Activated T-helper 2 cell treated with anti-CD3 and anti-CD28 coated beads, Interferon-gamma antibody, Interleukin-2, Interleukin-4, amounts not matched to agents 10 μg/mL and 5 μg/mL and 100 μg/mL, durations not matched to agents 14 hours and 24 hours and 36 hours (primary cell): ENCODE results near the gene SLC36A4. TPM values are rescaled to one million over a fixed set of nuclear protein-coding genes. Genes with fewer than 3 reads are reported as not detected.
"Not testable (repeated sequence)": the region's sequence is repeated elsewhere in the genome, so short reads cannot be mapped to it uniquely, and the experiment has no call there.

Experiments
- DNase-seq: peaks from one replicate; pipeline ENCODE4 v3.0.0; 2021; ENCODE audit warnings: low spot score
- H3K27ac Mint-ChIP-seq: one replicate; pipeline ENCODE4 v1.8.0; 2021; ENCODE audit warnings: mixed read lengths
- H3K27me3 Mint-ChIP-seq: one replicate; pipeline ENCODE4 v1.8.0; 2021; ENCODE audit warnings: low read depth, mixed read lengths
- H3K36me3 Mint-ChIP-seq: one replicate; pipeline ENCODE4 v1.8.0; 2021; ENCODE audit warnings: low read depth, mixed read lengths
- H3K4me1 Mint-ChIP-seq: one replicate; pipeline ENCODE4 v1.8.0; 2021; ENCODE audit warnings: low read depth, mixed read lengths
- H3K4me3 Mint-ChIP-seq: one replicate; pipeline ENCODE4 v1.8.0; 2021; ENCODE audit warnings: low read depth, mild to moderate bottlenecking, moderate library complexity, mixed read lengths
- H3K9me3 Mint-ChIP-seq: one replicate; pipeline ENCODE4 v1.8.0; 2021; ENCODE audit warnings: mixed read lengths
- intact Hi-C: fragments of 100-400 bp; cut with micrococcal nuclease; formaldehyde crosslinking; loops from one replicate; pipeline ENCODE4 v1.15.1; 2023
- total RNA-seq: library from RNA; stranded (reverse); gene quantifications from 2 replicates; pipeline ENCODE4 v1.2.3, GENCODE V29; 2022

SLC36A4 gene
- 18.9 and 19.8 TPM in 2 replicates for total RNA-seq

DNA sequence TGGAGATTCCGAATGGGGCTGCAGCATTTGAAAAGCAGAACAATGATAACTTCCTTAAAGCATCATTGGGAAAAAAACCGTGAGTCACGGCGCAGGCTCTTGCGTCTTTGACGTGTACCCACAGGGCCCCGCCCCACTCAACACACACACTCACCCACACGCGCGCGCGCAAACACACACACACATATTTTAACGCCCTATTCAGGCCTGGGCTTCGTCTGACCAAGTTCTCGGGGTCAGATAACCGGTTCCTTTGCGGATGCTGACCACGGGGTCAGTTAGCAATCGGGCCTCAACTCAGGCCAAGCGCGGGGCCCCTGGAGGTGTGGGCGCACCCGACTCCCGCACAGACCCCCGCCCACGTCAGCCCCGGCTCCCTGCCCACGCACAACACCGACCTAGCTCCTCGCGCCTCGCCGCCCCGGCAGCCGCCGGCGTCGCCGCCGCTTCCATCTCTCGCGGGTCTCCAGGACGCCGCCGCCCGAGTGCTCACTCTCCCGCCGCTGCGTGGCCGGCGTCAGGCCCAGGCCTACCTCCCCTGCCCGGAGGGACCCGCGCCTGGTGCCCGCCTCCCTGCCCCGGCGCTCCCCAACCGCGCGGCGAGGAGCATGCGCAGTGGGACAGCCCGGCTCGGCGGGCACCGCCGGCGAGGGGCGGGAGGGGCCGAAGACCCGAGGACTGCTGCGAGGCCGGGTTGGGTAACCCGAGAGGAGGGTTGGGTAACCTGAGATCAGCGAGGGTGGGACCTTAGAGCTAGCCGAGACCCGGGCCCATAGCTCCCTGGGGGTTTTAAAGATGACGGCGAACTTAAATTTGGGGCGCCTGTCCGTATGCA, at the start of gene SLC36A4:
TSS of gene SLC36A4 (minus strand) at position 612 of the 835 bp plus-strand sequence. CDS start at position 453, 159 bp downstream.
- Mint-ChIP-seq H3K36me3 (no peaks in the 10 kb centered on the region), H3K27me3 (peaks cover 15% of the 10 kb centered on the region), H3K4me3 (peak within 1 kb of the TSS; percentile 88), H3K9me3 (no peaks in the 10 kb centered on the region), H3K4me1 (peaks cover 21% of the 10 kb centered on the region), H3K27ac (peak within 1 kb of the TSS; percentile 92)
- peak; percentile 83 for DNase-seq
- intact Hi-C loops: loop anchor here (1.0 to 5.0 kb wide), 5 partner anchors 330 to 930 kb away; partner anchors contain the start of genes C11orf54, MED17, PANX1 and SMCO4

GRCh38 chr11:93246790-93247189, 49.0 kb upstream of the SLC36A4 start:
- H3K27ac Mint-ChIP-seq, H3K36me3 Mint-ChIP-seq, H3K4me1 Mint-ChIP-seq, DNase-seq, intact Hi-C loops, H3K9me3 Mint-ChIP-seq, H3K4me3 Mint-ChIP-seq: not testable (repeated sequence)
- H3K27me3 Mint-ChIP-seq: peaks cover 13% of the 10 kb centered on the region

GRCh38 chr11:93244018-93244417, 46.2 kb upstream of the SLC36A4 start:
- intact Hi-C loops: no loop called here
- no peaks in the 10 kb centered on the region for H3K4me1 Mint-ChIP-seq
- H3K4me3 Mint-ChIP-seq: no peak overlapping the region
- H3K27me3 Mint-ChIP-seq: peaks cover 18% of the 10 kb centered on the region
- no peaks in the 10 kb centered on the region for H3K36me3 Mint-ChIP-seq
- H3K27ac Mint-ChIP-seq: no peak overlapping the region
- DNase-seq: no peak
- no peaks in the 10 kb centered on the region for H3K9me3 Mint-ChIP-seq

- H3K9me3 Mint-ChIP-seq: no peaks in the 10 kb centered on the region
- H3K4me3 Mint-ChIP-seq: no peak overlapping the region
- intact Hi-C loops: no loop called here
- no peaks in the 10 kb centered on the region for H3K36me3 Mint-ChIP-seq
- H3K4me1 Mint-ChIP-seq: no peaks in the 10 kb centered on the region
- H3K27ac Mint-ChIP-seq: no peak overlapping the region
- peaks cover 35% of the 10 kb centered on the region for H3K27me3 Mint-ChIP-seq
- DNase-seq: no peak
These were observed 42.2 kb upstream of the SLC36A4 start for GRCh38 chr11:93239966-93240365.

GRCh38 chr11:93238956-93239355, 41.2 kb upstream of the SLC36A4 start:
- Mint-ChIP-seq H3K9me3 (no peaks in the 10 kb centered on the region), H3K4me3 (no peak overlapping the region), H3K27me3 (peaks cover 33% of the 10 kb centered on the region), H3K4me1 (no peaks in the 10 kb centered on the region), H3K27ac (no peak overlapping the region), H3K36me3 (no peaks in the 10 kb centered on the region)
- intact Hi-C loops: no loop called here
- no peak for DNase-seq

DNA sequence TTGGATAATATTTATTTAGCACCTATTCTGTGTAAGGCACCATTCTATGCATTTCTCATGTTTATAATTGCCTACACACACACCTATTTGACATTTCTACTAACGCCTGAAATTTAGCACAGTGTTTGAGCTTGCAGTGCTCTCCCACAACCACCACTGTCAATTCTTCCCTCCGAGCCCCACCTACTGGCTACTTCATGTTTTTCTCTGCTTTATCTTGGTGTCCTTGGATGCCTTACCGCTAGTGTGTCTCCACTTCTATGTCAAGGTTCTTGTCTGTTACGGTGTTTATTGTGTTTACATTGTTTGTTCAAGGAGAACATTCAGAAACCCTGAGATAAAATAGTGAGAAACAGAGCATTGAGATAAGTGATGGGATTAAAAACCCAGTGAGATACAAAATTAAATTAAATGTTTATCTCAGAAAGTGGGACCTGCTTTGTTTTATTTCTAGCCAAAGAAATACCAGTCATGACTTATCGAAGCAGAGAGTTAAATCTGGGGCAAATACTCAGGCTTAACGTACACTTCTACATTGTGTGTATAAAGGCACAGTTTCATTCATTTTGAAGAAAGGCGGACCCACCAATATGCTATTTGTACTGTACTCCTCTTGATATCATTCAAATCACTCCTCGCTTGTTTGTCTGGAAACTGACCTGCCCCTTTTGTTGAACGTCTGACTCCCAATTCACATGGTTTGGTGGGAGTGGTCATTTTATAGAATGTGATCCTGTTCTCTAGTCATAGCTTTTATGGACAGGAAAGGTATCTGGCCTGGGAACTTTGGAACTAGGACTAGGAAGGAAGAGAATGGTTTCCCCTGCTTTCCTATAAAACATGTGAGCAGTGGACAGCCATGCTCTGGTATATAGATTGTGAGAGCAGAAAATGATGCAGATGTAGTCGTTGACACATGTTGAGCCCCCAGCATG, 39.2 kb upstream of the SLC36A4 start:
- intact Hi-C loops: no loop called here
- Mint-ChIP-seq H3K9me3 (no peaks in the 10 kb centered on the region), H3K27me3 (peaks cover 31% of the 10 kb centered on the region), H3K36me3 (no peaks in the 10 kb centered on the region), H3K4me1 (no peaks in the 10 kb centered on the region), H3K4me3 (no peak overlapping the region), H3K27ac (no peak overlapping the region)
- DNase-seq: no peak

- DNase-seq: peak; percentile 48
- H3K4me3 Mint-ChIP-seq: no peak overlapping the region
- H3K9me3 Mint-ChIP-seq: no peaks in the 10 kb centered on the region
- H3K36me3 Mint-ChIP-seq: no peaks in the 10 kb centered on the region
- H3K27me3 Mint-ChIP-seq: peaks cover 26% of the 10 kb centered on the region
- intact Hi-C loops: loop anchor here (1.0 to 2.0 kb wide), 2 partner anchors 308 to 418 kb away; partner anchors contain the start of gene SMCO4
- H3K4me1 Mint-ChIP-seq: no peaks in the 10 kb centered on the region
- H3K27ac Mint-ChIP-seq: no peak overlapping the region
These were observed 36.9 kb upstream of the SLC36A4 start for GRCh38 chr11:93234602-93235207.

DNA sequence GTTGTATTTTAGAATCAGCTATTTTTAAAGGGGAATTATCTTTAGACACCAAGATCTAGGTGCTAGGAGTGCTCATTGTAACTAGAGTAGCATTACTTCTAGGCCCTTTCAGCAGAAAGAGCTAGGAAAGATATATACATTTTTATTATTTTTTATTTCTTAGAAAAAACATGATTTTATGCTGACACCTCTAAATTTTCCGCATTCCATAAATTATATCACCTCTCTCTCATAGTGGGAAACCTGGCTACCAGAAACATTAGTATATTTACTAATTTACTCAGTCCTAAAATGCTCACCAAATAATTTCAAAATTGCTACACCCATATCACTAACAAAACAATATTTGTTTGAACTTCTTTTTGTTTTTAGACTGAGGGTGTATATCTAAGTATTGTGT, 32.1 kb upstream of the SLC36A4 start:
- peaks cover 4% of the 10 kb centered on the region for H3K27me3 Mint-ChIP-seq
- H3K4me3 Mint-ChIP-seq: no peak overlapping the region
- no peaks in the 10 kb centered on the region for H3K4me1 Mint-ChIP-seq
- no peaks in the 10 kb centered on the region for H3K36me3 Mint-ChIP-seq
- no peaks in the 10 kb centered on the region for H3K9me3 Mint-ChIP-seq
- no peak for DNase-seq
- intact Hi-C loops: no loop called here
- no peak overlapping the region for H3K27ac Mint-ChIP-seq

DNA sequence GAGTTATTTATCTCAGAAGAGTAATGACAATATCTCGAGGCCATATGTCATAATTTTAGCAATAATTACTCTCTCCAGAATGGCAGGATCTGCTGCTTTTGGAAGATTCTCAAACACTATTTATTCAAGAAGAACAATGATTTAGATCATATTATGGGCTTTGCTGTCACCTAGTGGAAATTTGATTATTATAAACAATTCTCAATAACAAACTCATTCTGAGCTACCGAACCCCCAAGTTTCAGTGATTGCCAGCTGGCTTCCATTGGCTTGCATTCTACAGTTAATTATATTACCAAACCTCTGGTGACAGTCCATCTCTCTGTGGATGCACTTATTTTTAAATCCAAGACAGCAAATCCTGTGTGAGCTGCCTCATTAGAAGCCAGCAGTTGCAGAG, 27.9 kb upstream of the SLC36A4 start:
- Mint-ChIP-seq H3K4me1 (no peaks in the 10 kb centered on the region), H3K27ac (no peak overlapping the region), H3K4me3 (no peak overlapping the region), H3K36me3 (no peaks in the 10 kb centered on the region), H3K9me3 (no peaks in the 10 kb centered on the region), H3K27me3 (peaks cover 2% of the 10 kb centered on the region)
- no peak for DNase-seq
- intact Hi-C loops: loop anchor here (1.0 kb wide), 1 partner anchor 283 kb away; no protein-coding TSS in a partner anchor

DNA sequence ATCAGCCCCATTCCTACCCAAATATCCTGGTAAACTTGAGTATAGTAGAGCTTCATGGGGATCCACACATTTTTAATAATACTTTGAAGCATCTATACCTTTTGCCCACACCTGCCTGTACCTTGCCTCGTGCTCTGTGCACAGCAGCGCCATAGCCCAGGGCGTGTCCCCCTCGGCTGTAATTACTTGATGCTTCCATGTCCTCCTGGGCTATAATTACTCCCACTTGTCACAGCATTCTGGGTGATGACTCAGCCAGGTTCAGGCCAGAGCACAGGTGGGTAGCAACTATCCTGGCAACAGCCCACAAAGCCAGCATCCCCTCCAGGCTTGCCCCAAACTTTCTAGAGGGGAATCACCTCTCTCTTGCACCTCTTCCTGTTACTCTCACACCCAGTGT, 23.7 kb upstream of the SLC36A4 start:
- Mint-ChIP-seq H3K27me3 (peaks cover 6% of the 10 kb centered on the region), H3K36me3 (no peaks in the 10 kb centered on the region), H3K9me3 (no peaks in the 10 kb centered on the region), H3K4me1 (no peaks in the 10 kb centered on the region), H3K27ac (no peak overlapping the region), H3K4me3 (no peak overlapping the region)
- DNase-seq: no peak
- intact Hi-C loops: no loop called here

GRCh38 chr11:93220078-93220477, 22.3 kb upstream of the SLC36A4 start:
- DNase-seq: no peak
- no peaks in the 10 kb centered on the region for H3K9me3 Mint-ChIP-seq
- H3K4me1 Mint-ChIP-seq: no peaks in the 10 kb centered on the region
- no peak overlapping the region for H3K27ac Mint-ChIP-seq
- no peaks in the 10 kb centered on the region for H3K36me3 Mint-ChIP-seq
- peaks cover 8% of the 10 kb centered on the region for H3K27me3 Mint-ChIP-seq
- no peak overlapping the region for H3K4me3 Mint-ChIP-seq
- intact Hi-C loops: no loop called here

DNA sequence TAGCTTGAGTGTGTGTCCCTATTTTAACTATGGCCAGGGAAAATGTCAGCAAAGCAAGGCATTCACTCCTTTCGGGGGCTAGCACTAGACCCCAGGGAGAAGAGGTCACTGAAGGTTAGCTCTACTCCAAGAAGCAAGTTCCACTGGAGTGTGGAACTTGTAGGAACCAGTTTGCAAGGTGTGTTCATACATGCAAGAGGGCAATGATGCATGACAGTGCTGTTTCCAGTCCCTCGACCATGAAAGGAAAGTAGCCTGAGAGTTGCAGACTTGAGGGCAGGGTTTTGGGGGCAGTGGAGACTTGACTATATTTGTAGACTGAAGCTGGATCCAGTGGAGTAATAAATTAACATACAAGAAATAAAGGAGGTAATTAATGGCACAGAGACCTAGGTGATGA, 21.6 kb upstream of the SLC36A4 start:
- intact Hi-C loops: no loop called here
- Mint-ChIP-seq H3K27me3 (peaks cover 8% of the 10 kb centered on the region), H3K4me3 (no peak overlapping the region), H3K27ac (no peak overlapping the region), H3K9me3 (no peaks in the 10 kb centered on the region), H3K4me1 (no peaks in the 10 kb centered on the region), H3K36me3 (no peaks in the 10 kb centered on the region)
- DNase-seq: no peak
